ENCODE results near the gene REC114.

REC114 gene

DNA sequence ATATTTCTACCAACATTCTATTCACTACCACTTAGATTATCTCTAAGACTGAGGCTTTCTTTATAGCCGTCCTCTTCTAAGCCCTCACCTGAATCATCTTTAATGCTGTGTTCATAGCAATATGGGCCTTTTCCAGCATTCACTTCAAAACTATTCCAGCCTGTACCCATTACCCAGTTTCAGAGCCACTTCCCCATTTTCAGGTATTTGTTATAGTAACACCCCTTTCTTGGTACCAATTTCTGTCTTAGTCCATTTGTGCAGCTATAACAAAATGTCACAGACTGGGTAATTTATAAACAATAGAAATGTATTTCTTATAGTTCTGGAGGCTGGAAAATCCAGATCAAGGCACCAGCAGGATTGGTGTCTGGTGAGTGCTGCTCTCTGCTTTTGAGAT is 45.7 kb downstream of the REC114 start:
- TF ChIP-seq, protein P1, sequence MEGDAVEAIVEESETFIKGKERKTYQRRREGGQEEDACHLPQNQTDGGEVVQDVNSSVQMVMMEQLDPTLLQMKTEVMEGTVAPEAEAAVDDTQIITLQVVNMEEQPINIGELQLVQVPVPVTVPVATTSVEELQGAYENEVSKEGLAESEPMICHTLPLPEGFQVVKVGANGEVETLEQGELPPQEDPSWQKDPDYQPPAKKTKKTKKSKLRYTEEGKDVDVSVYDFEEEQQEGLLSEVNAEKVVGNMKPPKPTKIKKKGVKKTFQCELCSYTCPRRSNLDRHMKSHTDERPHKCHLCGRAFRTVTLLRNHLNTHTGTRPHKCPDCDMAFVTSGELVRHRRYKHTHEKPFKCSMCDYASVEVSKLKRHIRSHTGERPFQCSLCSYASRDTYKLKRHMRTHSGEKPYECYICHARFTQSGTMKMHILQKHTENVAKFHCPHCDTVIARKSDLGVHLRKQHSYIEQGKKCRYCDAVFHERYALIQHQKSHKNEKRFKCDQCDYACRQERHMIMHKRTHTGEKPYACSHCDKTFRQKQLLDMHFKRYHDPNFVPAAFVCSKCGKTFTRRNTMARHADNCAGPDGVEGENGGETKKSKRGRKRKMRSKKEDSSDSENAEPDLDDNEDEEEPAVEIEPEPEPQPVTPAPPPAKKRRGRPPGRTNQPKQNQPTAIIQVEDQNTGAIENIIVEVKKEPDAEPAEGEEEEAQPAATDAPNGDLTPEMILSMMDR (IDR thresholded peaks at IDR 0.05; ENCODE audit: unreplicated experiment in 3 of 3): no peak
- Mint-ChIP-seq H3K4me1 (no peaks in the 10 kb centered on the region), H3K27me3 (ENCODE audit: low read depth) (peaks cover 16% of the 10 kb centered on the region), H3K9me3 (no peaks in the 10 kb centered on the region), H3K36me3 (ENCODE audit: low read depth) (no peaks in the 10 kb centered on the region), H3K27ac (no peak overlapping the region), H3K4me3 (no peak overlapping the region)

DNA sequence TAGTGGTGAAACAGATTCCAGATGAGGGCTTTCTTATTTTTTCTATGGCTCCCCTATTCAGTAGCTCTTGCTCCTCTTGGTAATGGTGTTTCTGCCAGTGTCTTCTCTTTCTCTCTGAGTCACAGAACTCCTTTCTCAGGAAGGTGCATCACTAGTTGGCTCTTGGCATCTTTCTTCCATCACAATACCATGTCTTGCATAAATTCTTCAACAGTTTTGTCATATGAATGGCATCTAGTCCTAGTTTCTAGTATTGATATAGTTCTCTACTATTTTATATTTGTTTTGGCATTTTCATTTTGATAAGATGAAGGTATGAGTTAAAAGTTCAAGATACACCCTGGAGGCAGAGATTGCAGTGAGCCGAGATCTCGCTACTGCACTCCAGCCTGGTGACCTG is 51.0 kb downstream of the REC114 start:
- H3K9me3 Mint-ChIP-seq: no peaks in the 10 kb centered on the region
- H3K27ac Mint-ChIP-seq: no peak overlapping the region
- TF ChIP-seq, protein P1 (IDR thresholded peaks at IDR 0.05; ENCODE audit: unreplicated experiment in 3 of 3): no peak
- H3K27me3 Mint-ChIP-seq (ENCODE audit: low read depth): peaks cover 10% of the 10 kb centered on the region
- no peaks in the 10 kb centered on the region for H3K4me1 Mint-ChIP-seq
- H3K4me3 Mint-ChIP-seq: no peak overlapping the region
- H3K36me3 Mint-ChIP-seq (ENCODE audit: low read depth): no peaks in the 10 kb centered on the region

DNA sequence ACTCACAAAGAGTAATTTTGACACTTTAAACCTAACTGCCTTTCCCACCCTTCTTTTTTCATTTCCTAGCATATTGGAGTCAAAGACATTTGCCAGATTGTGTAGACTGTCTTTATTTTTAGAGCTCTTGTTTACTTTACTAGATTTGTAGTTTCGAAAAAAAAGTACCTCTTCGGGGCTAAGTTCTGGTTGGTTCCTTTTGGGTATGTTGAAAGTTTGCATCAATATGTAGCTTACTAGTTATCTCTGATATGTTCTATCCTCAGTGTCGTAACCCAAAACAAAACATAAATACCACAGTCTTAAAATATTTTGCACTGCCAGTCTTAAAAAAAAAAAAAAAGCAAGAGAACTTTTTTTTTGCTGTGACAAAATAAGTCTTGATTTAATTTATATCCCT is 52.2 kb downstream of the REC114 start:
- Mint-ChIP-seq H3K9me3 (no peaks in the 10 kb centered on the region), H3K4me1 (no peaks in the 10 kb centered on the region), H3K27ac (no peak overlapping the region), H3K4me3 (no peak overlapping the region), H3K36me3 (ENCODE audit: low read depth) (no peaks in the 10 kb centered on the region), H3K27me3 (ENCODE audit: low read depth) (peaks cover 10% of the 10 kb centered on the region)
- TF ChIP-seq, protein P1 (IDR thresholded peaks at IDR 0.05; ENCODE audit: unreplicated experiment in 3 of 3): no peak

DNA sequence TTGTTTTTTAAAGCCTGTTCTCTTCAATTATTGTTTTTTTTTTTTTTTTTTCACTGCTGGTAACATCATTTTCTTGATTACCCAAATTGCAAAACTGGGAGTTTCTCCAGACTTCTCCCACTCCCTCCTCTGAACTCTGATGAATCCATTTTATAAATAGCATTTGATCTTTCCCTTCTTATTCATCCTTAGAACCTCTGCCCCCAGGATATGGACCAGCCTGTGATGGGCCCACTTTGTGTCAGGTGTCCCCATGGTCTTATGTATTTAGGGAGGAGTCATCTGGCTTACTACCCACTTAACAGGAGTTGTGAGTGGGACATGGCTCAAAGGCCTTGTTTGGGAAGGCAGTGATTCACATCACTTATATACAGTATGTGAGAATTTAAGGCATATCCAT is 57.7 kb downstream of the REC114 start:
- H3K27me3 Mint-ChIP-seq (ENCODE audit: low read depth): peaks cover 3% of the 10 kb centered on the region
- H3K36me3 Mint-ChIP-seq (ENCODE audit: low read depth): no peaks in the 10 kb centered on the region
- TF ChIP-seq, protein P1 (IDR thresholded peaks at IDR 0.05; ENCODE audit: unreplicated experiment in 3 of 3): no peak
- H3K4me1 Mint-ChIP-seq: no peaks in the 10 kb centered on the region
- no peak overlapping the region for H3K27ac Mint-ChIP-seq
- H3K9me3 Mint-ChIP-seq: no peaks in the 10 kb centered on the region
- H3K4me3 Mint-ChIP-seq: no peak overlapping the region

DNA sequence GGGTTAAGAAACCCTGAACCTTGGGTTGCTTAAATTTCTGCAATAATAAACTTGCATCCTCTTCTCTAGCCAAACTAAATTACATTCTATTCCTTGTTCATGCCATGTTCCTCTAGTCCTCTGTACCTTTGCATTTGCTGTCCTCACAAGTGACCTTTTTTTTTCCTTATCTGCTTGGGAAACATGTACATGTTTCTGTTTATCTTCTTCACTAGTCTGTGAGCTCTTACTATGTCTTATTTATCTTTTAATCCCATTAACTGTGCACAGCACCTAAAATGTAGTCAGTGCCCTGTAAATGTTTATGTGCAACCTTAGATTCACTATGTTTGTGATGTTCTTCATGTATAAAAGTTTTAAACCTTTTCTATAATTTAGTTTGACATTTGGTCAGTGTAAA is 61.9 kb downstream of the REC114 start:
- TF ChIP-seq, protein P1 (IDR thresholded peaks at IDR 0.05; ENCODE audit: unreplicated experiment in 3 of 3): no peak
- Mint-ChIP-seq H3K9me3 (no peaks in the 10 kb centered on the region), H3K27me3 (ENCODE audit: low read depth) (peaks cover 3% of the 10 kb centered on the region)

DNA sequence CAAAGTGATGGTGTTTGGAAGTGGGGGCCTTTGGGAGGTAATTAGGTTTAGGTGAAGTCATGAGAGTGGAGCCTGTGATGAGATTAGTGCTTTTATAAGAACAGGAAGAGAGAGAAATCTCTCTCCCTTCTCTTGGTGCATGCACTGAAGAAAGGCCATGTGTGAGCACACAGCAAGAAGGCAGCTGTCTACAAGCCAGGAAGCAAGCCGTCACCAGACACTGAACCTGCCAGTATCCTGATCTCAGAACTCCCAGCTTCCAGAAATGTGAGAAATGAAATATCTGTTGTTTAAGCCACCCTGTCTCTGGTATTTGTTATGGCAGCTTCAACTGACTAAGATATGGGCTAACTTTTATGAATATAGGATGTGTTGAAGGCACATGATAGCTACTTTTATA is 72.6 kb downstream of the REC114 start:
- TF ChIP-seq, protein P1 (IDR thresholded peaks at IDR 0.05; ENCODE audit: unreplicated experiment in 3 of 3): no peak
- H3K4me1 Mint-ChIP-seq: no peaks in the 10 kb centered on the region
- no peak overlapping the region for H3K27ac Mint-ChIP-seq
- H3K36me3 Mint-ChIP-seq (ENCODE audit: low read depth): no peaks in the 10 kb centered on the region
- H3K4me3 Mint-ChIP-seq: no peak overlapping the region
- no peaks in the 10 kb centered on the region for H3K9me3 Mint-ChIP-seq
- H3K27me3 Mint-ChIP-seq (ENCODE audit: low read depth): no peaks in the 10 kb centered on the region

More for the DNA sequence above, 61.9 kb downstream of the REC114 start:
- no peak overlapping the region for H3K4me3 Mint-ChIP-seq
- H3K4me1 Mint-ChIP-seq: no peaks in the 10 kb centered on the region
- H3K36me3 Mint-ChIP-seq (ENCODE audit: low read depth): no peaks in the 10 kb centered on the region
- H3K27ac Mint-ChIP-seq: no peak overlapping the region

All from nephron (organoid).